Superior temporal gyrus (tissue), 1 donor: ENCODE measurements around the gene NSUN4.
"Not testable (repeated sequence)": the region's sequence is repeated elsewhere in the genome, so short reads cannot be mapped to it uniquely, and the experiment has no call there.

Source experiments
- DNase-seq: peaks from one replicate; pipeline ENCODE4 v3.0.0-alpha.2; 2016; ENCODE audit errors: extremely low spot score

The NSUN4 gene

DNA sequence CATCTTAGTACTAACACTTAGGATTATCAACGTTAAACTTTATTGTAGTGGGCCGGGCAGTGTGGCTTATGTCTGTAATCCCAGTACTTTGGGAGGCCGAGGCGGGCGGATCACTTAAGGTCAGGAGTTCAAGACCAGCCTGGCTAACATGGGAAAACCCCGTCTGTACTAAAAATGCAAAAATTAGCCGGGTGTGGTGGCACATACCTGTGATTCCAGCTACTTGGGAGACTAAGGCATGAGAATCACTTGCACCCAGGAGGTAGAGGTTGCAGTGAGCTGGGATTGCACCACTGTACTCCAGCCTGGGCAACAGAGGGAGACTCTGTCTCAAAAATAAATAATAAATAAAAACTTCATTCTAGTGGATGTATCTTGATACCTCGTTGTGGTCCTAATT, 25.2 kb downstream of the NSUN4 start:
- DNase-seq: not testable (repeated sequence)

DNA sequence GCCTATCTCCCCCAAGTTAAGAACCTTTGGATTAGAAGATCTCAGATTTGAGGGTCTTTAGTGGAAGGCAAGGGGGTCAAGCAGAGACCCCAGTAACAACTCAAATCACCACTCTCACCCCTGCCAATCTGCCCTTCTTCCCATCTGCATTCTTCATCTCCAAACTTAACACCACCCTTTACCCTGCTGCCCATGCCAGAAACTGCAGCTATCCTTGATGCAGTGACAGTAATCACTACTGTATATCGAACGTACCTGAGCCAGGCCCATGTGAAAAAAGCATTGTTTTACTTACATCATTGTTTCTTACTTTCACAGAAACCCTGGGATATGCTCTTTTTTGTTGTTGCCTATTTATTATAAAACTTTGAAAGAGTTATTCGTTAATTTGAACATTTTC, 26.5 kb downstream of the NSUN4 start:
- DNase-seq: no peak

DNA sequence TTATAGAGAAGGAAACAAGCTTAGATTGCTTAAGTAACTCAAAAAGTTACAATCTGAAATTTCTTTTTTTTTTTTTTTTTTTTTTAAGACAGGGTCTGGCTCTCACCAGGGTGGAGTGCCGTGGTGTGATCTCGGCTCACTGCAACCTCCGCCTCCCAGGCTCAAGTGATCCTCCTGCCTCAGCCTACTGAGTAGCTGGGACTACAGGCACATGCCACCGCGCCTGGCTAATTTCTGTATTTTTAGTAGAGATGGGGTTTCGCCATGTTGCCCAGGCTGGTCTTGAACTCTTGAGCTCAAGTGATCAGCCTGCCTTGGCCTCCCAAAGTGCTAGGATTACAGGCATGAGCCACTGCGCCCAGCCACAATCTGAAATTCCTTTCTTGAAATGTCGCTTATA, 27.1 kb downstream of the NSUN4 start:
- DNase-seq: not testable (repeated sequence)

DNA sequence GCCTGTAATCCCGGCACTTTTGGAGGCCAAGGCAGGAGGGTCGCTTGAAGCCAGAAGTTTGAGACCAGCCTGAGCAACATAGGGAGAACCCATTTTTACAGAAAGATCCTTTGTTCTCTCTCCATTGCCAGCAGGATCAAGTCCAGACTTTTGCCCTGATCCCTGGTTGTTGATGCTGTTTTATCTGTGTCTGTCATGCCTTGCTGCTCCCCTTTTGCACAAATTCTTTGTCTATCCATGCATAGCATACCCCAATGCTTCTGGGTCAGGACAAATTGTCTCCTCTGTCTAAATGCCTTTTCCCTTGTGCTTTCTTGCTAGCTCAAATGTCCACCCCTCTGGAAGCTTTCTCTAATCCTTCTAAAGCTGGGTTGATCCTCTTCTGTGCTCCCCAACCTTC, 28.2 kb downstream of the NSUN4 start:
- no peak for DNase-seq

DNA sequence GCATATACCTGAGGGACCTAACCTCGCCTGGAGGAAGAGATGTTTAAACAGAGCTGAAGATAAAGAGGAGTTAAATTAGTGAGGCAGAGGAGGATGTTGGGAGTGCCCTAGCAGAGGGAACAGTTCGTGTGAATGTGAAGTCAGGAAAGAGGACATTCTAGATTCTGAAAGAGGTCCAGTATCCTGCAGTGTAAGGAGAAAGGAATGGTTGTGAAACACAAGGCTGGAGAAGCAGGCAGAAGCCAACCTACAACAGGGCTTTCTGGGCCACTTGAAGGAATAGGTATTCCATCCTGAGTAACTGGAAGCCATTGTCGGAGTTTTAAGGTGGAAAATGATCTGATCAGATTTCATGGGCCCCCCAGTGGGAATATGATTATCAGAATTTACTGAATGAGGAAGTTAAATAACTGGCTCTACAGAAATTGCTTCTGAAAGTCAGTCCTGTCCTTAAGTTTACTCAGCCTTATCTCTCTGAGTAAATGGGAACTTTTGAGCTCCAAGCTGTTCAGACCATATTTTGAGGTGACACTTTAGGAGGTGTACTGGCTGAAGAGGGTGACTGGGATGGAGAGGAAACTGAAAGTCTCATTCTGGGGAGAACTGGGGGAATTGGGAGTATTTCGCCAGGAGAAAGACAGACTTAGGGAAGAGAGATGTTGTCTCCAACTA, 29.1 kb downstream of the NSUN4 start:
- no peak for DNase-seq

DNA sequence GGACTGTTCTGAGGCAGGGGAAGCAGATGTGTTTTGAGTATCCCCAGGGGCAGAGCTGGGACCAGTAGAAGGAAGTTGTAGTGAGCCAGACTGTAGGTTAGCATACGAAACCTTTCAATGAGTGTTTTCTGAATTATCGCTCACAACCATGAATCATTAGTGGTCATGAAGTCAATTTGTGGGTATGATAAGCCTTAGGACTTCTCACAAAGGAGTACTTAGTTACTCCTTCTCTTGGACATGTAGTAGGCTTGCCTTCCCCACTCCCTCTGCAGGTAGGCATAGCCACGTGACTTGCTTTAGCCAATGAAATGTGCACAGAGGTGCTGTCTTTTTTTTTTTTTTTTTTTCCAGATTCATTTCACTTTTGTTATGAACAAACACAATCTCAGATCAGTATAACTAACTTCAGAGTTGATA, 29.6 kb downstream of the NSUN4 start:
- DNase-seq: no peak

DNA sequence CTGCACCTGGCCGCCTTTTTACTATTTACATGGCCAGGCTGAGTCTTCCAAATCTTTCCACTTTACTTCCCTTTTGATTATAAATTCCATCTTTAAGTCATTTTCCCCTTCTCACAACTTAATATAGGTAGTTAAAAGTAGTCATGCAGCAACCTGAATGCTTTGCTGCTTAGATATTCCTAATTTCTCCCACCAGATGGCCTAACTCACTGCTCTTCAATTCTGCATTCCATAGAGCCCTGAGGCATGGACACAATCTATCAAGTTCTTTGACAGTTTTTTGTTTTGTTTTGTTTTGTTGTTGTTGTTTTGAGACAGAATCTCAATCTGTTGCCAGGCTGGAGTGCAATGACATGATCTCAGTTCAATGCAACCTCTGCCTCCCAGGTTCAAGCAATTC, 31.8 kb downstream of the NSUN4 start:
- no peak for DNase-seq

DNA sequence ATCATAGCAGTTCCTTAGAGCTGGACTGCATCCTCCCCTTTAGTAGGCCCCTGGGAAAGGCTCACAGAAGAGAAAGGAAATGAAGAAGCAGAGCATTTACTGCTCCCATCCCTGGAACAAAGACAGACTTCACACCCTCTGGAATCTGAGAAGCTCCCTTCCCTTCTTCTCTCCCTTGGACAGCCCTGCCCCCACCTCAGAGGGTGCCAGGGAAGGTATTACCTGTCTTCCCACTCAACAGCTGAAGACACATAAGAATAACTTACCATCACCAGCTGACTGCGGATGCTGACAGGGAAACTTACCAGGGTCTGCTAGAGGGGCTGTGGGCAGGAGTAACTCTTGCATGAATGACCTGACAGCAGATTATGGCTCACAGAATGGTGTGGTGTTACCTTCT, 39.4 kb downstream of the NSUN4 start:
- no peak for DNase-seq

DNA sequence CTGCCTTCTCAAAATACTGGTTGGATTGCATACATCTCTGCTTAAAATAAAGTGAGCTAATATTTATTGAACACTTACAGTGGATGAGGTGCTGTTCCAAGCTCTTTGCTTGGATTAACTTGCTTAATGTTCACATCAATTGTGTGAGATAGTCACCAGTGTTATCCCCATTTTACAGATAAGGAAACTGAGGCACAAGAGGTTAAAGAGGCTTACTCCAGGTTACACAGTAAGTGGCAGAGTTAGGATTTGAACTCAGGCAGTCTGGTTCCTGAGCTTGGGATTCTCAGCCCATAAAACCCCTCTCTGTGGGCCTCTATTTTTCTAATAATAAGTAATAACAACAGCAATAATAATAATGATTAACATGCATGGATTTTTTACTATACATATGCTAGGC, 39.9 kb downstream of the NSUN4 start:
- no peak for DNase-seq

DNA sequence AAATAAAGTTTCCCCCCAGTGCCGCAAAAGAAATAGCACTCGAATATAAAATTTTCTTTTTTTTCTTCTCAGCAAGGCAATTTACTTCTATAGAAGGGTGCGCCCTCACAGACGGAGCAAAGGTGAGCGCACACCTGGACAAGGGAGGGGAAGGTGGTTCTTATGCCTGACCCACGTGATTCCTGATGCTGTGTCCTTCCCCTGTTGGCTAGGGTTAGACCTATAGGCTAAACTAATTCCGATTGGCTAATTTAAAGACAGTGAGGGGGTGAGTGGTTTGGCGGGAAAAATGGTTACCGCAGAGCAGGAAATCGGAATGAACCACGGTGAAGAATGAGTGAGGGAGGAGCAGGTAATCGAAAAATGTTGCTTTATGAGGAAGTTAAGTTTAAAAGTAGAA, 52.9 kb downstream of the NSUN4 start:
- DNase-seq: peak; percentile 58

DNA sequence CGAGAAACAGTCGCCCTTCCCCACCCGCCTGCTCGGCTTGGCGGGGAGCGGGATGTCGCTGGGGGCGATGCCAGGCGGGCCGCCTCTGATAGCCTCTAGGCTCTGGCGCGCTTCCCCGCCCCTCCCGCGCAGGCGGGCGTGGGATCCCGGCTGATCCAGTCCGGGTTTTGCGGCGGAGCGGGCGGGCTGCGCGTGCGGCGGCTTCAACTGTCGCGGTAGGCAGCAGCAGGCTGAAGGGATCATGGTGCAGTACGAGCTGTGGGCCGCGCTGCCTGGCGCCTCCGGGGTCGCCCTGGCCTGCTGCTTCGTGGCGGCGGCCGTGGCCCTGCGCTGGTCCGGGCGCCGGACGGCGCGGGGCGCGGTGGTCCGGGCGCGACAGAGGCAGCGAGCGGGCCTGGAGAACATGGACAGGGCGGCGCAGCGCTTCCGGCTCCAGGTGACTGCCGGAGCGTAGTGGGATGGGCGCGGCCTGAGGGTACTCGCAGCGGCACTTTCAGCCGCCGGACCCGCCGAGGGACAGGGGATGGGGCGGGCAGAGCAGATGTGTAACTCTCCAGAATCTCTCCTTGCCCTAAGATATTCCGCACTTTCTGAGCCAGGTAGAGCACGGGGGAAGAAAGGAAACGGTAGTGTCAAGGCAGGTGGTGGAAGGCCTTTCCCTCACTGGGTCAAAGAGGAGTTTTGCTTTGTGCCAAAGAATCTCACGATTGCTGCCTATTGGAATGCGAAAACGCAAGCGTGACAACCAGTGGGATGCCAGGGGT, 53.7 kb downstream of the NSUN4 start, which contains the start of gene FAAH:
TSS of gene FAAH (plus strand) at position 210 of the 764 bp plus-strand sequence. CDS start at position 242, 32 bp downstream.
- peak; percentile 81 for DNase-seq

DNA sequence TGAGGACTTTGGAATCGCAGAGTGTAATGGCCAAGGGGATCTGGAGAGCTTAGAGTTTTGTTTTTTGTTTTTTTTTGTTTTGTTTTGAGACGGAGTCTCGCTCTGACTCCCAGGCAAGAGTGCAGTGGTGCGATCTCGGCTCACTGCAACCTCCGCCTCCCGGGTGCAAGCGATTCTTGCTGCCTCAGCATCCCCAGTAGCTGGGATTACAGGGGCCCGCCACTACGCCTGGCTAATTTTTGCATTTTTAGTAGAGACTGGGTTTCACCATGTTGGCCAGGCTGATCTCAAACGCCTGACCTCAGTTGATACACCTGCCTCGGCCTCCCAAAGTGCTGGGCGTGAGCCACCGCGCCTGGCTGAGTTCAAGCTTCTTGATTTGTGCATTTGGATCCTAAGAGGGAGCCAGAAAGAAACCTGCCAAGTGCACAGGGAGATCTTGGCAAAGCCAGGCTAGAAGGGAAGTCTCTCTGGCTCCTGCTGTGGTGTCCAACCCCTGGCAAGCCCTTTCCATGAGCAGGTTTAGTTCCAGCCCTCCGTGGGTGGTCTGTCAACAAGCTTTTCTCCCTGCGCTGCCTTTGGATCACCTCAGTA, 54.4 kb downstream of the NSUN4 start:
- peak; percentile 48 for DNase-seq

DNA sequence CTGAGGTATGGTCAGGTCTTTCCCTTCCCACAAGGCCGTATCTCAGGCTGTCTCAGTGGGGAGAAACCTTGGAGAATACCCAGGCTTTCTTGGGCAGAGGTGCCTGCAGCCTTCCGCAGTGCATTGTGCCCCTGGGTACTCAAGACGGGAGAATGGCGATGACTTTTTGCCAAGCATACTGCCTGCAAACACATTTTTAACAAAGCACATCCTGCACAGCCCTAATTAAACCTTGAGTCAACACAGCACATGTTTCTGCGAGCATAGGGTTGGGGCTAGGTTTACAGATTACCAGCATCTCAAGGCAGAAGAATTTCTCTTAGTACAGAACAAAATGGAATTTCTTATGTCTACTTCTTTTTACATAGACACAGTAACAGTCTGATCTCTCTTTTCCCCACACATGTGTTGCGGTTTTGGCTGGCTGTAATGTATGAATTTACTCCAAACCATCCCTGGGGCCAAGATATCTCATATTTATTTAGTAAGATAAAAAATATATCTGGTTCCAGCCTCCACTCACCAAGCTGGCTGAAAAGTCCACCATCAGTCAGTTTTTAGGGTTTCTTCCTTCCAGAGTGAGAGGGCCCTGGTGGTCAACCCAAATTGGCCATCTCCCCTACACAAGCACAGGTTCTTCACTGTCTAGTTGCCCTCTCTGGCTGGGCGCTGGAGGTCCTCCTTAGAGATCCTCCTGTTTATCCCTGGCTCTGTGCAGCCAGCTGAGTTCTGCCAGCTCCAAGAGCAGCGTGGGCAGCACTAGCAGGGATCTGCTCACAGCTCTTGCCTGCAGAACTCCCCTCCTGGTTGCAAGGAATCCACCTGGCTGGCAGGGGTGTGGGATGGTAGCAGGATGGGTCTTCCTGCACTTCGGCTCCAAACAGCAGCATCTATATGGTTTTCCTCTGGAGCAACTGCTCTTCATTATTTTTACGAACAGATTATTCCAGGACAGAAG, 56.1 kb downstream of the NSUN4 start:
- DNase-seq: peak; percentile 47

DNA sequence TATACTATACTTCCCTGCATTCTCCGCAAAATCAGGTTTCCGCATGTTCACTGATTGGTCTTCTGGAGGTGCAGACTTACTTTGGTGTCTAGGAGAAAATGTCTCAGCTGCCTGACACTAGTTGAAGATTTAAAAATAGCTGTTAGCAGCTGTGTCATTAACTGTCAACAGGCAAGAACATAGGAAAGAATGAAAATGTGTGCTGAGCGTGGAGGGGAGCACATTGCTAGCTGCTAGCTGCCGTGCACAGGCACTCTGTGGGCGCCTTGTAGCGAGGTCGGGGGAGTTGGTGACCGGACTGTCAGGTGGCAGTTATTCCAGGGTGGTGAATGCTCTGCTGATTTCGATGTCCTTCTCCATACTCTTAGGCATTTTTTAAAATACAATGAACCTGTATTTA, 58.7 kb downstream of the NSUN4 start:
- DNase-seq: peak; percentile 45

DNA sequence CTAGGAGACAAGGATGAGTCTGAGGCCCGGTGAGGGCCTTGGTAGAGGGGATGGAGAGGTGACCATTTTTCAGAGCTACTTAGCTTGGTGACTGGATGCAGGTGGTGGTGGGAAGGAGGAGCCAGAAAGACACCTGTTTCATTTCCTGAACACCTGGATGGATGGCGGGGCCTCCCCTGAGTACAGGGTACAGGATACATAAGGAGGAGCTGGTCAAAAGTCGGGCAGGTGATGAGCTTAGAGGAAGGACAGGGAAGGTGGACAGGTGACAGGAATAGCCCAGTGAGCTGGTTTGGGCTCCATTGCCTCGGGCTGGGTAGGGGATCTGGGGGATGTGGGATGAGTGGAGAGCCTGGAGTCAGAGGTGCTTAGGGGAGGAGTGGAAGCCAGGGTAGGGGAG, 59.8 kb downstream of the NSUN4 start:
- no peak for DNase-seq

DNA sequence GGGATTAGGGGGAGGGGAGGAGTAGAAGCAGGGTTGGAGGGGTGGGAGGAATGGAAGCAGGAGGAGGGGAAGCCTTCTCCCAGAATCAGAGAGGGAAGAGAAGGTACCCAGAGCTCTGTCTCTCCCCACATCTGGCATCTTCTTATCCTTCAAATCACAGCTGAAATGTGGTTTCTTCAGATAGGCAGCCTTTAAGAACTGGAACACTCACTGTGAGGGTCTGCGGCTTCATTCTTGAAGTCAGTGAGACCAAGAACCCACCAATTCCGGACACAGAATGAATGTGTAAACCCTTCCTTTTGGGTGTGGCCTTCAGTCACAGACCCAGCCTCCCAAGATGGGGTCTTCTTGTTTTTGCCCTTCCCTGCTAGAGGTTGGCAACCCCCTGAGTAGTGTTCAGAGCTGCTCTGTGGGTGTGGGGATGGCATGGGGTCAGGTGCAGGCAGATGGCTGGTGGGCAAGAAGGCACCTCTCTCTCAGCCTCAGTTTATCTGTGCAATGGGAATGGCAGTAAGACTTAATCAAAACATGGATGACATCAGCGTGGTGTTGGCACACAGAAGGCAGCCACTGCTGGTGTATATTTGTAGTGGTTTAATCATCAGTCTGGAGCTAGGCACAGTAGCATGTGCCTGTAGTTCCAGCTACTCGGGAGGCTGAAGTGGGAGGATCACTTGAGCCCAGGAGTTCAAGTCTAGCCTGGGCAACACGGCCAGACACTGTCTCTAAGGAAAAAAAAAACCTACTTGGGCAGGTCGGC, 60.7 kb downstream of the NSUN4 start:
- peak; percentile 52 for DNase-seq

DNA sequence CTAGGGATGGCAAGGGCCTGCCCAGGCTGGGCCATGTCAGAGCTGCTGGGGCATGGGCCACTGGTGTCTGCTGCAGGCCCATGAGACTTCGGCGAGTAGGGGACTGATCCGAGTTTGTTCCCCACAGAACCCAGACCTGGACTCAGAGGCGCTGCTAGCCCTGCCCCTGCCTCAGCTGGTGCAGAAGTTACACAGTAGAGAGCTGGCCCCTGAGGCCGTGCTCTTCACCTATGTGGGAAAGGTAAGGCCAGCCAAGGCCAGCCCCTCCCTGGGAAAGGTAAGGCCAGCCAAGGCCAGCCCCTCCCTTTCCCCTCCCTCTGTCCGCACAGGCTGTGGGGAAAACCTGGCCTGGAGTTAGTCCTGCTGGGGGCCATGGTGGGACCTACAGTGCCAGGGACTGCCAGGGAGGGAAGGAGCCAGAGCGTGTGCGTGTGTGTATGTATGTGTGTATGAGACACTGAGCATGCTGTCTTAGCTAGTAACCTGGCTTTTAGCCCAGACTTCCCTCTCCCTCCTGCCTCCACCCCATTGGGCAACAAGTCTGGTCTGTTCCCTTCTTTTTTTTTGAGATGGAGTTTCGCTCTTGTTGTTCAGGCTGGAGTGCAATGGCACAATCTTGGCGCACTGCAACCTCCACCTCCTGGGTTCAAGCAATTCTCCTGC, 61.5 kb downstream of the NSUN4 start:
- peak; percentile 96 for DNase-seq

DNA sequence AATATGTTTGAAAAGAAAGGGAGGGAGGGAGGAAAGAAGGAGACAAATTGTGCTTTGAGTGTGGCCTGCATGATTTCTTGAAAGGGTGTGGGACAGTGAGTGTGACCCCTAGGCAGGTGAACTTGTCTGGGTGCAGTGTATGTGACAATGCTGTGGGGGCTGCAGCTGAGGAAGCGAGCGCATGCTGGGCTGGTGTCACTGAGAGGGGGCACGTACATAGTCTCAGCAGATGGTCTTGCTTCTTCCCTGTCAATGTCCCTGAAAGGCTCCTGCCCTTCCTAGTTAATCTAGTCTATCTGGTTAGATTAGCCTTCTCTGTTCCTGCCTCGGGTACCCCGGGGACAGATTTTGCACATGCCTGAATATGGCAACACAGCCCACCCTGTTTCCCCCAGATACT, 63.3 kb downstream of the NSUN4 start:
- DNase-seq: no peak

DNA sequence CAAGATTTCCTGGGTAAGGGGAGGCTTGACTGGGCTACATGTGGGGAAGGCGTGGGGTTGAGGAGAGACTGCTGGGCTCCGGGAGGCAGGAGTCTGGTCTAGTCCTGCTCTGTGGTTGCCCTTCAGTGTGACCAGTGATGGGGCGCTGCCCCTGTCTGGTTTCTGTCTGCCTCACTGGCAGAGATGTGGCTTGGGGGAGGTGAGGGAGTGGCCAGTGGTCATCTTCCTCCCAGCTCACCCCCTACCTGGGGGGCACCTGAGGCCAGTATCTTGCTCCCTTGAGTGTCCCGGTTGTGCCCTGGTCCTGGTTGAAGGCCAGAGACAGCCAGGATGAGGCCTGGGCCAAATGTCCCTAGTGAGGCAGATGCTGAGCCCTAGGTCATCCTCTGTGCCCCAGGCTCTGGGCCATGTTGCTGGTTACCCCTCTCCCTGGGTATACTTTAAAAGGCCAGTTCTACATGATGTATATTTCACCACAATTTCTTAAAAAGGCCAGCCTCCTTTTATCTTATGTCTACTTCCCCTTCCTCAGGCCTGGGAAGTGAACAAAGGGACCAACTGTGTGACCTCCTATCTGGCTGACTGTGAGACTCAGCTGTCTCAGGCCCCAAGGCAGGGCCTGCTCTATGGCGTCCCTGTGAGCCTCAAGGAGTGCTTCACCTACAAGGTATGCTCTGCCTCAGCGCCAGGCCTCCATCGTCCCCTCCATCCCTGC, 64.0 kb downstream of the NSUN4 start:
- DNase-seq: no peak

DNA sequence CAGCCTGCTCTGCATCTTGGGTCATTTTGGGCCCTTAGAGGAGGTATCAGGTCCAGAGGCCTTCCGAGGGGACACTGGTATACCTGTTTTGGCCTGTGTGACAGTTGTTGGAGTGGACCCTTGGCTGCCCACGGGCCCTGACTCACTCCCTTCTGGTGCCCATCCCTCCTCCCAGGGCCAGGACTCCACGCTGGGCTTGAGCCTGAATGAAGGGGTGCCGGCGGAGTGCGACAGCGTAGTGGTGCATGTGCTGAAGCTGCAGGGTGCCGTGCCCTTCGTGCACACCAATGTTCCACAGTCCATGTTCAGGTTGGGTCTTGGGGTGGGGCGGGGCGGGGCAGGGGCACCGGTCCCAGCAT, 64.6 kb downstream of the NSUN4 start:
- DNase-seq: no peak
